Stimulated activated CD4-positive, alpha-beta T cell treated with anti-CD3 and anti-CD28 coated beads, Interleukin-12 subunit alpha, Interleukin-12 subunit beta, amount 100 ng/mL, for 48 hours (primary cell): ENCODE measurements around the gene RNF103.
A peak's percentile ranks its signal among the peaks of the same experiment; 100 is the strongest.
"Not testable (repeated sequence)": the region's sequence is repeated elsewhere in the genome, so short reads cannot be mapped to it uniquely, and the experiment has no call there.

ENCODE experiments used
- DNase-seq, 3 donors: peaks; one replicate each; pipeline ENCODE4 v3.0.0-alpha.2; 2020; ENCODE audit warnings: low read depth in 2 of 3, low spot score in 1 of 3

The RNF103 gene, protein sequence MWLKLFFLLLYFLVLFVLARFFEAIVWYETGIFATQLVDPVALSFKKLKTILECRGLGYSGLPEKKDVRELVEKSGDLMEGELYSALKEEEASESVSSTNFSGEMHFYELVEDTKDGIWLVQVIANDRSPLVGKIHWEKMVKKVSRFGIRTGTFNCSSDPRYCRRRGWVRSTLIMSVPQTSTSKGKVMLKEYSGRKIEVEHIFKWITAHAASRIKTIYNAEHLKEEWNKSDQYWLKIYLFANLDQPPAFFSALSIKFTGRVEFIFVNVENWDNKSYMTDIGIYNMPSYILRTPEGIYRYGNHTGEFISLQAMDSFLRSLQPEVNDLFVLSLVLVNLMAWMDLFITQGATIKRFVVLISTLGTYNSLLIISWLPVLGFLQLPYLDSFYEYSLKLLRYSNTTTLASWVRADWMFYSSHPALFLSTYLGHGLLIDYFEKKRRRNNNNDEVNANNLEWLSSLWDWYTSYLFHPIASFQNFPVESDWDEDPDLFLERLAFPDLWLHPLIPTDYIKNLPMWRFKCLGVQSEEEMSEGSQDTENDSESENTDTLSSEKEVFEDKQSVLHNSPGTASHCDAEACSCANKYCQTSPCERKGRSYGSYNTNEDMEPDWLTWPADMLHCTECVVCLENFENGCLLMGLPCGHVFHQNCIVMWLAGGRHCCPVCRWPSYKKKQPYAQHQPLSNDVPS

DNA sequence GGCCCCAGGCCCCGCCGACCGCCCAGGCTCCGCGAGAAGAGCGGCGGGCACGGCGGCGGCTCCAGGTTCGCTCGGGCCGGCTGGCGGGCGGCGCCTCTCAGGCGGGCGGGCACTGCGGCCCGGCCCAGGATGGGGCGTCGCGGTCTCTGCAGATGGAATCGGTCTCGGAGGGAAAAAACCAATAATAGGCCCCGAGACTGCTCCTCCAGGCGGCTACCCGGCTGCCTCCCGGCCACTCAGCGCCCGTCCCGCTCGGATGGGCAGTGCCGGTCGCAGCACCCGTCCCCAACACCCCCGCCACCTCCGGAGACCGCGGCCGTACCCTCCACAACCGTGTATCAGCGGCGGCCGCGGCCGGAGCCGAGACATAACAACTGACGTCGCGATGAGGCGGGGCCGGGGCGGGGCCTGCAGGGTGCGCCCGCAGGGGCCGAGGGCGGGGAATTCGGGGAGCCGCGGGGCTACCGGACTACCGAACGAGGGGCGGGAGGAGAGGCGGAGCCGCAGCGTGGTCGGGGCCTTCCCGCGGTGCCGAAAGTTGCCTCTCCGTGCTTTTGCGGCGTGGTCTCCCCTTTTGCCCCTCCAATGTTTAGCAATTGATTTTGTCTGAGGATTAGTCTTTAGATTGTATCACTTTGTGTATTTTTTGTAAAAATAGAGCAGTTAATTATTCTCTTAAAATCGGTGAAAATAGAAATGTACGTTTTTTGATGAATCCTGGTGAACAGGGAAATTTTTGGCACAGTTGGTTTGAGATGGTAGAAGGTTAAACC, at the start of gene RNF103:
TSS of gene RNF103 (minus strand) at position 372 of the 773 bp plus-strand sequence. CDS start 979 bp downstream, outside the sequence.
- peak; percentile 83 to 94 (median 89) for DNase-seq

DNA sequence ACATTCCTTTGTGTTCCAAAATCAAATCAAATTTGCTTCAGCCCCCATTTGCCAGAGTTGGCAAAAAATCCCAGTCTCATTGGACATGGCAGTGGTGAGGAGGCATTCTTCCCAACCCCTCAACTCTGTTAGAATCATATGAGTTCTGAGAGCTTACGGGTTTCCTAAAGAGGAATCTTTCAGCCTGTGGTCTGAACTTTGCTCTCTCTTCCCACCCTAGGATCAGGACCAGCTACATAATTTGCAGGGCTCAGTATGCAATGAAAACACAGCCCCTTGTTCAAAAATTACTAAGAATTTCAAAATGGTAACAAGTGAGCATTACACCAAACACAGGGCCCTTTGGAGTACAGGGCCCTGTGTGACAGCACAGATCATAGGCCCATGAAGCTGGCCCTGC, 49.3 kb upstream of the RNF103 start:
- DNase-seq, result no peak

DNA sequence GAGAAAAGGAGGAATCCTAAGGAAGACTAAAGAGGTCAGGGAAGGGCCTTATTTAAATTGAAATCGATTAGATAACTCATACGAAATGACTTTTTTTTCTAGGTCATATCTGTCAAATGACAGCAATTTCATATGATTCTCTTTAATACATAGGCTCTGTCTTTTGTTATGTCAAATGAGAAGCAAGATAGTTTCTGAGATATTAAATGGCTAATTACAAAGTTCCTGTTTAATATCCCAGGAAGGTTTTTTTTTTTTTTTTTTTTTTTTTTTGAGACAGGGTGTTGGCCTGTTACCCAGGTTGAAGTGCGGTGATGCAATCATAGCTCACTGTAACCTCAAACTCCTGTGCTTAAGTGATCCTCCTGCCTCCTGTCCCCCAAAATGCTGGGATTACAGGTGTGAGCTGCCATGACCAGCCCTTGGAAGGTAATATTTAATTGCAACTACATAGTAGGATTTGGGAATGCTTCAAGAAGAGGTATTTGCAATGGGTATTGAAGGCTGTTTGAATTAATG, 48.4 kb upstream of the RNF103 start:
- no peak for DNase-seq

DNA sequence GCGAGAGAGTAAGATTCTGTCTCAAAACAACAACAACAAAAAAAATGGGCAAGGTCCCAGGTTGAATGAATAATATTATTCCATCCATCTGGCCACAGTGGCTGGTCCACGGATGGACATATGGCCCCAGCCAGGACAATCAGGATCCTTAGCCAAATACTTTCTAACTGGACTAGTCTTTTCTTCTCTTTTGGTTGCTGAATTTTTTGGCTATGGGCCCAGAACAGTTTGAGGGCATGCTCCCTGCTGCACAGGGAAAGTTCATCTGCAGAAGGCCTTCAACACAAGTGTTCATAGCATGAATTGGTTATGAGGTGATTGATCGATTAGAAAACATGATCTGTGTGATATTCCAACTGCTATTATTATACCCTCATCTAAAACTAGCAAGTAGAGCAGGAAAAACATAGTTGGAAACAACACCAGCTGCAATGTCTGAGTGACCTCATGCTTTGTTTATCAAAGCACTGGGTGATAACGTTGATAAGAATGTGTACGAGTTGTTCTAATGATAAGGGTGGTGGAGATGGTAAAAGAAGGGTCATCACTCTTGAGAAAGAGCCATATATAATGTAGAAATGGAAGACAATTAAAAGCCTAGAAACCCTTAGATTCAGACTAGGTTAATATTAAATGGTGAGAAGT, 47.8 kb upstream of the RNF103 start:
- DNase-seq, result no peak

DNA sequence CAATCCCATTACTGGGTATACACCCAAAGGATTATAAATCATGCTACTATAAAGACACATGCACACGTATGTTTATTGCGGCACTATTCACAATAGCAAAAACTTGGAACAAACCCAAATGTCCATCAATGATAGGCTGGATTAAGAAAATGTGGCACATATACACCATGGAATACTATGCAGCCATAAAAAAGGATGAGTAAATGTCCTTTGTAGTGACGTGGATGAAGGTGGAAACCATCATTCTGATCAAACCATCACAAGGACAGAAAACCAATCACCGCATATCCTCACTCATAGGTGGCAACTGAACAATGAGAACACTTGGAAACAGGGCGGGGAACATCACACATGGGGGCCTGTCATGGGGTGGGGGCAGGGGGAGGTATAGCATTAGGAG, 45.7 kb upstream of the RNF103 start:
- DNase-seq, result not testable (repeated sequence)

DNA sequence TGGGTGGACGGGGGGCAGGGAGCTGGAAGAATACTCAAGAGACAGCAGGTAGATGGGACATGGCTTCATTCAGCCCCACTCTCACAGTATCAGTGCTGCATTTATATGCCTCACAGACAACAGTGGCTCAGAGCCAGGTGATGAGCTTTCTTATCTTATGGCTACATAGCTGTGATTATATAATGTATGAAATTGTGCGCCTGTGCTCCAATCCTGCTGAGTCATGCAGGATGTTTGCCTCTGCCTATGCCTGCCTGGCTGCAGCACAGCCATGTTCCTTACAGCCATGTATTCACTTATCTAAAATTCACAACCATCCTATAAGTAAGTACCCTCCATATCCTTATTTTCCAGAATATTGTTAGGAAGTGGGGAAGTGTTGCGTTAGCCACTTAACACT, 37.7 kb upstream of the RNF103 start:
- DNase-seq, result no peak

DNA sequence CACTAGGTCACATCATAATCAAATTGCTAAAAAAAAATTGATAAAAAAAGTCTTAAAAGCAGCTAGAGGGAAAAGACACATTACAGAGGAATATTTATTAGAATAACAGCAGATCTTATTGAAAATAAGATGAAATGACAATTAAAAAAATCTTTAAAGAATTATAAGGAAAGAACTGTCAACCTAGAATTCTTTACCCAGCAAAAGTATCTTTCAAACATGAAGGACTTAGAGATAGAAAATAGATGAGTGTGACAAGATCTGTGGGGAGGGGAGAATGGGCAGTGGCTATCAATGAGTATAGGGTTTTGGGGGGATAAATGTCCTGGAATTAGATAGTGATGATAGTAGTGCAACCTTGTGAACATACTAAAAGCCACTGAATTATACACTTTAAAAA, 26.5 kb upstream of the RNF103 start:
- no peak for DNase-seq

DNA sequence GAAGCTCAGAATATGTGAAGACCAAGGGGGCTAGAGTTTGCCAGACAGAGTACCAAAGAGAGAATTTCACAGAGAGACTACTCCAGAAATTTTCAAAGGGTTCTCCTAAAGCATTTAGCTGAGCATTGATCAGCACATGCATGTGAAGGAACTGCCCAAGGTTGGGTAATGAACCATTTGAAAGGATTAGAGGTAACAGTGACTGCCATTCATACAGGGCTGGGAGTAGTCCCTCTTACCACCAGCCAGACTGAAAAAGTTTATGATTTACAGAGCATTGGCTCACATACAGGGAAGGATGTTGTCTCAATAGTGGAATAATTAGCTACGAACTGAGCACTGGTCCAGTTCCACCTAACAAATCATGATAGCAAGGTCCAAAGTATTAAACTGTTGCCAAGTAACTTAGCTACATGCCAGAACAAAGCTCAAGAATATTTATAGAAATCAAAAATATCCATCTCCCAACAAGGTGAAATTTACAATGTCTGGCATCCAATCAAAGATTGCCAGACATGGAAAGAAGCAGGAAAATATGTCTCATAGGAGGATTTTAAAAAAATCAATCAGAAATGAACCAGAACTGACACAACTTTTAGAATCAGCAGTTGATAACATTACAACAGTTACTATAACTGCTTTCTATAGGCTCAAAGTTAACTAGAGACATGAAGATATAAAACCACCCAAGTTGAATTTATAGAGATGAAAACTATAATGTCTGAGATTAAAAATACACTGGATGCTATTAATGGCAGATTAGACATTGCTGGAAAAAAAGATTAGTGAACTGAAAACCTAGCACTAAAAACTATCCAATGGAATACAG, 25.7 kb upstream of the RNF103 start:
- no peak for DNase-seq

DNA sequence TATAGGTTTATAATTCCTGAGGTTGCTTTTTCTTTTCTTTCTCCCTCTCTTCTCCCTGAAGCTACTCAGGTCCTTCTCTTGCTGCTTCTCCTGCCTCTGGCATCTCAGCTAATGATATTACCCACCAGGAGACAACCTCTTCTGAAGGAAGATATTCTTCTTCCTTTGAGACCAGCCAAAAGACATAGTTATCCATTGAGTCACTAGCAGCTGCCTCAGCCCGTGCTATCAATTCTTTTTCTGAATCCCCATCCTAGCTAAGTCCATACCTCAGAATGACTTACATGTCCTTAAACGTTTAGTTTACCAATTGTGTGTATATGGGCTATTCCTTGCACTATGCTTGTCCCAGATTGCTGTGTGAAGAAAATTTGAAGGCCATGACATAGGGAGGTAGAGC, 25.0 kb upstream of the RNF103 start:
- no peak for DNase-seq

DNA sequence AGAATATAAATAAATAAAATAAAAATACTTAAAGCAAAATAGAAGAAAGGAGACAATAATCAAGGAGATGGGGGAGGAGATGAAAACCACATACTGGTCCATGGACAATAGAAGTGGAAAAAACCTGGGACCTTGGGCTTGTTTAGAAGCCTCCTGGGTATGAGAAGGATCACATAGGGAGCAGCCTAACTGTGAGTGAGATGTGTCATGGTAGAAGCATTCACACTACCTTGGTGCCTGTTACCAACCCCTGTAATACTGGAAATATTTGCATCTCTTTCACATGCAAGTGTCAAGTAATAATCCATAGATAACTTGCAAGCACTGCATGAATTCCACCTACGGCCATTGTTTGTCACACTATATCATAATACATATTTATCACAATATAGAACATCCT, 23.2 kb upstream of the RNF103 start:
- no peak for DNase-seq

DNA sequence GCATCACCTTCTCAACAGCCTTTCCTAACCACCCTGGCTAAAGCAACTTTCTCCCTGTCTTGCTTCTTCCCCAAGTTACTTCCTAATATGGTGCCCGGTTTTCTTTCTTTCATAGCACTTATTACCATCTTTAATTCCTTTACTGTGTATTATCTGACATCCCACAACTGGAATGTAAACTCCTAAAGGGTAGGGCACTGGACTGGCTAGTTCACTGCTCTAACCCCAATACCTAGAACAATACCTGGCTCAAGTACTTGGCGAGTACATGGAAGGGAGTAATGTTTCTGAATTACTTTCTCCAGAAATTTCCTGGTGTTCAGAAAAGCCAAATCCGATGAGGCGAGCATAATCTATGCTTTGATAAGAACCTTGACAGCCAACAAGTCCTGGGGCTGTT, 22.7 kb upstream of the RNF103 start:
- DNase-seq, result no peak

DNA sequence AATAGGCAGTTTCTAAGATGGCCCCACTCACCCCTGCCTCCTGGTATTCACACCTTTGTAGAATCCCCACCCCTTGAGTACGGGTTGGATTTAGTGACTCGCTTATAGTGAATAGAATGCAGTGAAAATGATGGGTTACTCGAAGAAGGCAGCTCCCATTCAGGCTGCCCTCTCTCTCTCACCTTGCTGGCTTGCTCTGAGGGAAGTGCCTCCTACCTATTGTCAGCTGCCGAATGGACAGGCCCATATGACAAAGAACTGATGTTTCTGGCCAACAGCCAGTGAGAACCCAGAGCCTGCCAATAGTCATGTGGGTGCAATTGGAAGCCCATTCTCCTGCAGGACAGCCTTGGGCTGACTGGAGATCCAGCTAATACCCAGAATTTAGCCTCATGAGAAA, 22.1 kb upstream of the RNF103 start:
- DNase-seq, result no peak

DNA sequence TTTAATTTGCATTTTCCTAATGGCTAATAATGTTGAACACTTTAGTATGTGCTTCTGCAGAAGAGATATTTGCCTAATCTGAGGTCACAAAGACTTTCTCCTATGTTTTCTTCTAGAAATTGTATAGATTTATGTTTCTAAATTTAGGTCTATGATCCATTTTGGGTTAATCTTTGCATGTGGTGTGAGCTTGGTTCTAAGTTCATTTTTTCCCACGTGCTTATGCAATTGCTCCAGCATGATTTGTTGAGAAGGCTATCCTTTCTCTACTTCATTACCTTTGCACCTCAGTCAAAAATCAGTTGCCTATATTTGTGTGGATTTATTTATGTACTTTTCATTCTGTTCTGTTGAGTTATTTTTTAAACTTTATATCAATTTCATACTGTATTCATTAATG, 15.0 kb upstream of the RNF103 start:
- no peak for DNase-seq

DNA sequence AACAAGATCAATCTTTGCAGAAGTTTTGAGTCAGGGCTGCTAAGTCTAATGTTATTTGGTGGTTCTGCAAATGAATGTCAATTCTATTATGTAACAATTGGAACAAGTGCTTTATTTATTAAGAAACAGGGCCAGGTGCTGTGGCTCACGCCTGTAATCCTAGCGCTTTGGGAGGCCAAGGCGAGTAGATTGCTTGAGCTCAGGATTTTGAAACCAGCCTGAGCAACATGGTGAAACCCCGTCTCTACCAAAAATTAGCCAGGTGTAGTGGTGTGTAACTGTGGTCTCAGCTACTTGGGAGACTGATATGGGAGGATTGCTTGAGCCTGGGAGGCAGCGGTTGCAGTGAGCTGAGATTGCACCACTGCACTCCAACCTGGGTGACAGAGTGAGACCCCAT, 13.2 kb upstream of the RNF103 start:
- no peak for DNase-seq

DNA sequence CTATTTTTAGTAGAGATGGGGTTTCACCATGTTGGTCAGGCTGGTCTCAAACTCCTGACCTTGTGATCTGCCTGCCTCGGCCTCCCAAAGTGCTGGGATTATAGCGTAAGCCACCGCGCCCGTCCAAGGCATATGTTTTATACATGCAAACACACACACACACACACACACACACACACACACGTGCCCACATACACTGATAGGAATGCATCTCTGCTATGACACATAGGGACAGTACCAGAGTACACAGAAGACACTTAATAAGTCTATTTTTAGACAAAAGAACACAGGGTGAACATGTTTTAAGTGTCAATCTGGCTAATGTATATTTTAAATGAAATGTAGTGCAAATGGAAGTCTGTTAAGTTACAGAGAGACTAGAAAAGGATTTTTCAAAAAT, 10.7 kb upstream of the RNF103 start:
- no peak for DNase-seq

DNA sequence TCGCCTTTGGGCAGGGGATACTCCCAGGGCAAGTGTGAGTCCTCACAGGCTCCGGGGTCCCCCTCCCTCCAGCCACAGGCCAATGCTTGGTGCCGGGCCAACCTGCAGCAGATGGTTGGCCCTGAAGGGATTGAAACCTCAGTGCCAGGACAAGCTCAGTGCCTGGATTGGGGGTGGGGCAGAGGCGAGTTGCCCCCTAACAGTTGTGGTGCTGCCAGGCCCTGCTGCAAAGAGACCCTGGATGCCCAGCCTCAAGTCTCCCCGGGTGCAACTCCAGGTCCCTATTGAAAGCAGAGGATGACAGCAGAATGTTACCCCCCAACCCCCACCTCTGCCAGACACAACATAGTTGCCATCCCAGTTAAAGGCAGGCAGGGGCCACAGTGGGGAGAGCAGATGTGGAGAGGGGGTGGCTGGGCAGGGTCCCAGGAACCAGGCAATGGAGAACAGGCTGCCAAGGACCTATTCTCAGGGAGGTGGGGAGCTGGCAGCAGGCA, 9.5 kb upstream of the RNF103 start:
- DNase-seq, result no peak

DNA sequence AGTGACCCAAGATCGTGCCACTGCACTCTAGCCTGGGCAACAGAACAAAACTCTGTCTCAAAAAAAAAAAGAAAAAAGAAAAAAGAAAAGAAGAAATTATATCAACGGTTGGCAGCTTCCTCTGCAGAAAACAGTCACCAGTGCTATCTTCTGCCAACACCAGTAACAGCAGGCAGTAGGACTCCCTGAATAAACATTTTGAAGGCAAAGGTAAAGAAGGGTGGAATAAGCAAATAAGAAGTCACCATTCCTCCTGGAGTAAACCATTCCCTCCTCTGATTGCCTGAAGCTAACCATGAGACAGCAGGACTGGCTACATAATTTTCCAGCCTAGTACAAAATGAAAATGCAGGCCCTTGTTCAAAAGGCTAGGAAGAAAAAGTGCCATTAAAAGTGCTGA, 9.0 kb upstream of the RNF103 start:
- DNase-seq, result no peak

DNA sequence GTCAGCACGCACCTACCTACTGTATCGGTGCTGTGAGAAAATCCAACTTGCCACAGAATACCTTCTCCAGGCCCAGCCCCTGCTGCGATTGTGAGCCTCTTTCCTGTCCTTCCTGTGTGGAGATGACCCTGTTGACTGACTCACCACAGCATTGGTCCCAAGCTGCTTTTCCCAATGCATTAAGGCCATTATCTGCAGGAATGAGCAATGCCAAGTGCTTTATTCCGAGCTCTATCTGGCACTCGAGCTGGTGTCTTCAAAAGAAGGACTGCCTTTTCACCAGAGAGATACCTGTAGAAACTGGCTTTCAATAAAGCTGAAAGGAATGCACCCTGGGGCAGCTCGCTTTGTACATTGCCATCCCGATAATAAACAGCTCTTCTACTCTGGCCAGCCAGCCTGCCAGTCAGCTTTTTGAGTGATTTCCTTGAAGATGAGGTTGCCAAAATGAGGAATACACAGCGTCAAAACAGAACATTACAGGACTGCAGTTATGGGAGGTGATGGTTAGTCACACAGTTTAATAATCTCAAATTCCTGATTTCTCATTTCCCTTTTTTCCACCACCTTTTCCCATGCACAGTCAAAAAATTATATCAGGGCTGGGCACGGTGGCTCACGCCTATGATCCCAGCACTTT, 8.3 kb upstream of the RNF103 start:
- DNase-seq, result no peak

DNA sequence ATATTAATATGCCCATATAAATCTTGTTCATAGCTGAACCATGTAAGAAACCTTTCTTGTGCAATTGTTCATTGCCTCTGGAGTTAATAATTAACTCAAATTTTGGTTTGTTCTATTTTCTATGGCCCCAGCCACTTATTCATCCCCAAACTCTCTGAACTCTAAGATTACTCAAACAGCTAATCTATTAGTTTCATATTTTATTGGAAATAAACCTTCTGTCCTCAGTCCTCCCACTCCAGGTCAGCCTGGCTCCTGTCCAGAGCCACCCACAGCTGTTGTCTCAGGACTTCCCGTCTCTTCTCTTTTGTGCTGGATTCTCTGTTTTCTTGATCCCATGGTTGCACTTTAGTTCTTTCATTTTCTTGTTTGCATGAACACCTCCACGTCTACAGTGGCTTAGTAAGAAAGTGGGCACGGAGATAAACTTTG, 4.4 kb upstream of the RNF103 start:
- no peak for DNase-seq

DNA sequence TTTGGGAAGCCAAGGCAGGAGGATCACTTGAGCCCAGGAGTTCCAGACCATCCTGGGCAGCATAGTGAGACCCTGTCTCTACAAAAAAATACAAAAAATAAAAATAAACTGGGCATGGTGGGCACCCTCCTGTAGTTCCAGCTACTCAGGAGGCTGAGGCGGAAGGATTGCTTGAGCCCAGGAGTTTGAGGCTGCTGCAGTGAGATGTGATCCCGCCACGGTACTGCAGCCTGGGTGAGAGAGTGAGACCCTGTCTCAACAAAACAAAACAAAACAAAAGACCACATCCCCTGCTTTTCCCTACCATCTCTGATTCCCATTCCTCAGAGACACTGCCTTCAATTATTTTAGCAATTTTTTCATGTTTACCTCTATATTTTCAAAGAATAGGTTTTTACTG, 3.9 kb upstream of the RNF103 start:
- no peak for DNase-seq
